GM21619 (cell line): ENCODE measurements around the gene TMEM38B.

Experiments used
- ATAC-seq: cut with Tn5 transposase; IDR thresholded peaks from one replicate; pipeline ENCODE4 v1.9.1; 2021; ENCODE audit not compliant: unreplicated experiment

TMEM38B gene

DNA sequence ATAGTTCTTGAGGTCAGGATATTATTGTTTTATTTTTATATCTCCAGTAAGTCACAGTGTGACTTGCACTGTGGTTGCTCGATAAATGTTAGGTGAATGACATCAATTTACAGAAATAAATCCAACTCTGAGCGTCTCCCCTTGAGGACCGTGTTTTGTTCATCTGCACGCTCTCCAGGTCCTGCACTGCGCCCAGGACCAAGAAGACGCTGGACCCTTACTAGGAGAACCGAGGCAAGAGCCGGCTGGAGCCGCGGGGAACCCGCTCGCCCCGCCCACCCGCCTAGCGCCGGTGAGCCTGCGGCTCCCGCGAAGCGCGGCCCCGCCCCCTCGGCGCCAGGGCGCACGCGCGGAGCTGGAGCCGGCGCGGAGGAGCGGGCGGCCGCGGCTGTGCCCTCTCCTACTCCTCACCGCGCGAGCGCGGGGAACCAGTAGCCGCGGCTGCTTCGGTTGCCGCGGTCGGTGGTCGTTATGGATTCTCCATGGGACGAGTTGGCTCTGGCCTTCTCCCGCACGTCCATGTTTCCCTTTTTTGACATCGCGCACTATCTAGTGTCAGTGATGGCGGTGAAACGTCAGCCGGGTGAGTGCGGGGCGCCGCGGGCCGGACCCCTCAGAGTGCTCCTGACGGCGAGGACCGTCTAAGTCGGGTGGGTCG, at the start of gene TMEM38B:
Gene TMEM38B, plus strand, starts transcription at position 352 of the 658 bp plus-strand sequence. Its CDS starts 120 bp downstream, at position 472.
- peak; percentile 69 for ATAC-seq

GRCh38 chr9:105646879-105647594, 47.3 kb upstream of the TMEM38B start:
- no peak for ATAC-seq

DNA sequence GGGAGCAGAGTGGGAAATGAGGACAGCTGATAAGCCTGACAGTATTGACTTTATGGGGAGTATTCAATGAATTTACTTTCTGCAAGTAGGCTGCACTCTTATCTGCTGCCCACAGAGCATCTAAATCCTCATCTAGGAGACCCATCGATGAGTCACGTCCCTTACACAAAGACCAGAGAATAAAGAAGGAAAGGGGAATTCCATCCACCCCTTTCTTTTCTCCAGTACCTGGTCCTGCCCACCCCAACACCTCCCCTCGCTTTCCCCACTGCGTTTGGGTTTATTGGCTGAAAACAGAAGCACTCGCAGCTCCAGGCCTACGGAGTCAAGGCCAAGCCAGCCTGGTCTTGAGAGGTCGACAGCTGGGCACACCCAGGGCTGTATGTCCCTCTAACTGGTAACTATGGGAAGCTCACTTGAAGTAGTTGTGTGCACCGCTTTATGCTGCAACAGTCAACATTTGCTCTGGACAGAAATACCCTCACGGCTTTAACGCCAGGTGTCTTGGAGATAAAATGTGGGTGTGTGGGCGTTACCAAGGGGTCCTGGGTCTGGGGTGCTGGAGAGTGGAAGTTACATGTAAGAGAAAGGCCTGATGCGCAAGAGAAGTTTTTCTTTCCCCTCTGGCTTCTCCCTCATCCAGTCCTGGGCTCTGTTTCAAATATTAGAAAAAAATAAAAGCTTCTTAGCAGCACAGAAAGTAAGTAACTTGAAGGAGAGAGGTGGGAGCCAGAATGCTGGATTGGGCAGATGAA, 46.6 kb upstream of the TMEM38B start:
- no peak for ATAC-seq

- ATAC-seq: no peak
Measured at GRCh38 chr9:105651806-105652205, 42.5 kb upstream of the TMEM38B start.

GRCh38 chr9:105656131-105656921, 38.0 kb upstream of the TMEM38B start:
- ATAC-seq: peak; percentile 66

DNA sequence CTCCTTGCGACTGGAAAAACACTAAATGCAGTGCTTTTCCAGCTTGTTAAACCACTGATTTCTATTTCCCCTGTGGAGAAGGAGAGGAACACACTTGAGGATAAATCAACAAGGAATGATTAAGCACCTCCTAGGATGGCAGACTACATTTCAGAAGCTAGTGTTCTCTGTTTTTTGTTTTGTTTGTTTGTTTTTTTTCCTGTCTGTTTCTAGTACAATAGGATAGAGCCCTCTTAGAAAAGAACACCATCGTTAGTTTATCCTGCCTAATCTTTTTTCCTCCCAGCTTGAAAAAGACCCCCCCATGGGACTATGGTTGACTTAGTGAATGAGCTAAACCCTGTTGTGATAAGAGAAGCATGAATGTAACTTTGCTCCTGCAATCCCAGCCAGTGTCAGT, 36.0 kb upstream of the TMEM38B start:
- no peak for ATAC-seq

DNA sequence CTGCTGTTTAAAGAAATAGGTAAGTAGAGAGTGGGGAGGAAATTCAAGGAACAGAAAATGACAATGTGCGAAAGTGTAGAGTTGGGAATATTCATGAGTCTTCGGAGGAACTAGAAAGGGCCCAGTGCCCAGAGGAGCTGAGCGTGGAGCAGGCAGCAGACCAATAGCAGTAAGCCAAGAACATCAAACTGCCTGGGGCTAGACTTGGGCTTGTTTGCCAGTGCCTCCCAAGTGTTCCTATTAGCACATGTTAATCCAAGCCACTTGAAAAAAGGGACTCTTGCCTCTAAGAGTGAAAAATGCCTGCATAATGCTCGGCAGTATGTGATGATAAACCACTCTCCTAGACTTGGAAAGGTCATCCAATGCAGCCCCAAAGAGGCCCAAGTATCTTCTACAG, 33.3 kb upstream of the TMEM38B start:
- no peak for ATAC-seq

GRCh38 chr9:105662184-105663104, 31.9 kb upstream of the TMEM38B start, which contains the start of gene TAL2:
TAL2 (plus strand) TSS chr9:105662457; CDS start chr9:105662497, 40 bp downstream.
- peak; percentile 84 for ATAC-seq

- ATAC-seq: no peak
Measured at GRCh38 chr9:105663914-105664313, 30.4 kb upstream of the TMEM38B start.

DNA sequence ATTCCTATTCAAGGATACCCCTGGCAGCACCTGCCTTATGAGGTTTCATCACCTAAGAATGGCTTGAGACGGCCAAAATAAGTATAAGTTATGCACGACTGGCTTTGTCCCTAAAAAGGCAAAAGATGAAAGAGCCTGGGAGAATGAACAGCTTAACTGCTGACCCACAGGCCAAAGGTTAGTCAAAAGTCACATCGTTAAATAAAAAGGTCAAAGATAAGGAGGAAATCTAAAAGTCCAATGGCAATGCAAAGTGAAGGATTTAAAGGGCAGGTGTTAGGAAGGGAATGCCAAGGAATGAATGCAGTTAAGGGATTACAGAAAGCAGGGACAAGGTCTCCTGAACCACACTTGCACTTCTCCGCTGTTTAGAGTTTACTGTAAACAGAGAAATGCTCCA, 26.5 kb upstream of the TMEM38B start:
- no peak for ATAC-seq

- no peak for ATAC-seq
Measured at GRCh38 chr9:105670315-105670714, 24.0 kb upstream of the TMEM38B start.

- ATAC-seq: no peak
Measured at GRCh38 chr9:105670775-105671174, 23.6 kb upstream of the TMEM38B start.

DNA sequence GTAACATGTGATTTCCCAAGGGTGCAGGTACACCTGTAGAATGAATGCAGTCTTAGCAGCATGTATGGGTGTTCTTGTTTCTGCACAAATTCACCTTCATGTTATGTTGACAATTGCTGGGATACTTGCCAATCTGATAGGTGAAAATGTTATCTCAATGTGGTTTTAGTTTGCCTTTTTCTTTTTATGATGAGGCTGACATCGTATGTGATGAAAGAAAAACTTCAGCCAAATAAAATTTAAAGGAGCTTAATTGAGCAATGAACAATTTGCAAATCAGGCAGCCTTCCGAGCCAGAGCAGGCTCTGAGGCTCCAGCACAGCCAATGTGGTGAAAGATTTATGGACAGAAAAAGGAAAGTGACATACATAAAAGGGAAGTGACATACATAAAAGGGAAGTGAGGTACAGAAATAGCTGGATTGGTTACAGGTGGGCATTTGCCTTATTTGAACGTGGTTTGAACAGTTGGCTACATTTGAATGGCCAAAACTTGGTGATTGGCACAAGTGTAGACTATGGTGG, 21.6 kb upstream of the TMEM38B start:
- peak; percentile 51 for ATAC-seq

GRCh38 chr9:105673850-105674387, 20.4 kb upstream of the TMEM38B start:
- ATAC-seq: no peak

DNA sequence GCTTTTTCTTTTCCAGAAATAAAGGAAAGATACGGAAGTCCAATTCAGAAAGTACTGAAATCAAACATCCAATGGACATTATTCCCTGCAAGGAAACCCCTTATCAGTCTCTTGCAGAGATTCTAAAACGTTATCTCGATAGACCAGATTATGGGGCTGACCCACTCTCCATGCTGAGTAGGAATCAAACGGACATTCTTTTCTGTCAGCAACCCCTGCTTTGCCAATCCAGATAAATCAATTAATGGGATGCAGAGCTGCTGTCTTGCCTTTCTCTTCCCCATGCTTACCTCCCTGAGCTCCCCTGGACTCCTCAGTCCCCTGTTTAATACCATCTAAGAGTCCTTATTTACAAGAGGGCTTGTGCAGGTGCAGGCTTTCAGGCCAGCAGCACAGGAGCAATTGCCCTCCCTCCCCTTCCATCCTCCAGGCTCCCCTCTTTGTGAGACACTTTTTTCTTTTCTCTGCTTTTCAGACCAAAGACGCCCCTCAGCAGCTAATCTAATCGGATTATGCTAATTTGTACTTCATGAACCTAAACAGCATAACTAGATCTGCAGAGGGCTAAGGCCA, 17.9 kb upstream of the TMEM38B start:
- no peak for ATAC-seq

DNA sequence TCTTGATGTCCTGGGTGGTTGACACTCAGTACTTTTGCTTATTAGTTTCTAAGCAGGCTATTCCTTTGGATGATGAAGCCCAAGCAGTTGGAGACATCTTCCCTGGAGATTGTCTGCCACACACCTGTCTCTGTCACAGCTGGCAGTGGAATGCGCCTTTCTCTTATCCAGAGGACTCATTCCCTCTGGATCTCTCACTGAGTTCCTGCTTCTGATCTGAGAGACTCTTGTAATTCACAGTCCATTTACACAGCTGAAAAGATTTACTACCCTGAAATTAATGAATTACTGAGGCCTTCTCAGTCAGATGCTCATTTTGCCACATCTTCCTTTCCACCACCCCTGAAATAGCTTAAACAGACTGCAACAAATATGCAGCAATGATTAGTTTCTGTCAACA, 16.2 kb upstream of the TMEM38B start:
- no peak for ATAC-seq

DNA sequence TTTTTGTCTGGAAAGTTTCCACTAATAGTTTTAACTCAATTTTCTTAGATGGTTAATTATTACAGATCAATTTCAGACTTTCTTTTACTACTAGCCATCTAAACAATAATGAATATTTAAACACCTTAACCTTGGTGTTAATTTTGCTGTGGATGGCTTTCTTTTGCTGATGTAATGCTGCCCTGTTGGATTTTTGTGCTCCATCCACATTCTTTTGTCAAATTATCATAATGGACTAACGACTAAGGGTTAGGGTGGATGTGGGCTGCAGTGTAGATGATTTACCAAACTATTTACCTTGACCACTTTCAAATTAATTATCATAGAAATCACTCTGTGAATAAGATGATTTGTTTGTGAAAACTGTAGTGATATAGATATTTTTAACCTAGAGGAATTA, 15.6 kb upstream of the TMEM38B start:
- ATAC-seq: no peak

DNA sequence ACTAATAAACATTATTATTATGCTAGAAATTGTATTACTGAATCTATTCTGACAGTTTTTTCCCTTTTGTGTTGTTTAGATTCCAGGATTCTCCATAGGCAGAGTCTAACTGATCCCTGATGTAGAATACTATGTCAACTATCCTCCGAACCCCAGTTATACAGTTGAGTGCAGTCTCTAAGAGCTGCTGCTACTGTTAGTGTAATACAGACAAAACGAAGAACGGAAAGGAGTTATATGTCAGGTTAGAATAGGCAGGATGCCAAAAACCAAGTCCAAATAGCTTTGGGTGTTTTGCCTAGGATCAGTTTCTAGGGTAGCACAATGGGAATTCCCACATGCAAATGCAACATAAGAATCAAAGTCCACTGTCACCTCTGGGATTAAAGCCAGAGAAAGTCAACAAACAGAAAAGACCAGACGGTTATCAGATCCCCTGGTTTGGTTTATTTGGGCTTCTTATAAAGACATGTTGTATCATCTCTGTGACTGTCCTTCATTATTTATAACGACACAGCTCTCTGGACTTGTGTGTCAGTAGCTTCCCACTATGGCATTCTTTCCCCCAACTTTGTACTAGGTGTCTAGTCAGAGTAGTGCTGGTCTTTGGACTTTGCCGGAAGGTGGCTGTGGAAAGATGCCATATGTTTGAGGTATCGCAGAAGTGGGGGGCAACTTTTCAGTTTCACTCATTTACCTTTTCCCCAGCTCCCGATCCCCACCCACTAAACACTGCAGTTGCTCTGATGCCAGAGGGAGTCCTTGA, 14.9 kb upstream of the TMEM38B start:
- ATAC-seq: no peak
